ENCODE measurements around the gene SLC1A3.
A peak's percentile ranks its signal among the peaks of the same experiment; 100 is the strongest.

Gene SLC1A3

DNA sequence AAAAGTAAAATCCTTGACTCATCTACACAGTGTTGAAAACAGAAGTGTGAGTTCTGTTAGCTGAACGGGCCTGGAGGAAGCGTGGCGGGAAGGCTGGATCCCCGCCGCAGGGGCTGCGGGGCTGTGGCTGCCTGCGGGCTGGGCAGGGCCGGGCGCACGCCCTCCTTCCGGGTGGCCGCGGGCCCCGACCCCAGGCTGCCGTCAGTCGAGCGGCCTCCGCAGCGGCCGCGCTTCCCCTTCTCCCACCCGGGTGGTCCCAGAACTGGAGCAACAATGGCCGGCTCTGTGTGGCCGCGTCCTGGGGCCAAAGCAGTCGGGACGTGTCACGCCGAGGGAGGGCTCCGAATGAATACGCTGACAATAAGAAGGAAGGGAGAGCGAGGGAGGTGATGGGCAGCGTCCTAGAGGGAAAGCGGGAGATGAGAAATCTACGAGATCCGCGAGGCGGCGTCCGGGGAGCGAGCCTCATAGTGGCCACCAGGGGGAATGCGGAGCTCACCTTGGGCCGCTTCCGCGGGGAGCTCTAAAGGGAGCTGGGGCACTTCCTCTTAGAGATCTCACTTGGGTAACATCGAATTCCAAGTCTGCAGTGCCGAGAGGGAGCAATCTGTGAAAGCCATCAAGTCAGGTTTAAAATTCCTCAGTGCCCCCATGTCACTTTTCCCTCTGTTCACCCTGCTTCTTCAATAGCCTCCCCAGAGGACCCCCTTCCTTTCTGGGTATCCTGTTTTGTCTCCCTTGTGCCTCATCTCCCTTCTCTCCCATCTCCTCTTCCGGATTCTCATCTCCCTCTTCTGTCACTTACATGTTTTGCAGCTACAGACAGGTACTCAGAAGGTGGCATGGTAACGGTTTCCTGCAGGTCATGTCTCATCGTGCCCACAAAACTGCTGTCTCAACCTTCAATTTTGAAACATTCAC lies 83.9 kb downstream of the SLC1A3 start:
- DNase-seq = peak; percentile 92

DNA sequence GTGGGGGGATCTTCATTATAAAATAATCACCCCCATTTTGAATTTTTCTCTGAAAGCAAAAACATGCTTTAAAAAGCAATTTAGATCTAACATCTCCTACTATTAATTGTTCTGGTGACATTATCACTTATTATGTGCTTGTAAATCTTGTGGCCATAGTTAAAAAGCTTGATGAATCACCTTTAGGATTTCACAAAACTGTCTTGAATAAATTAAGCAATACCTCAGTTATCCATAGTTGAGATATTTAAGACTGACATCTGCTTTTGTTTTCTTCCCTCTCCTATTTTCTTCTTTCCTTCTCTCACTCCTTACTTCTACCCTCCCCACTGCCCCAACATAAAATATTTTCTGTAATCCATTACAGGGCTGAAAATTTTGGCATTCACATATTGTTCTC lies 84.8 kb downstream of the SLC1A3 start:
- no peak for DNase-seq

DNA sequence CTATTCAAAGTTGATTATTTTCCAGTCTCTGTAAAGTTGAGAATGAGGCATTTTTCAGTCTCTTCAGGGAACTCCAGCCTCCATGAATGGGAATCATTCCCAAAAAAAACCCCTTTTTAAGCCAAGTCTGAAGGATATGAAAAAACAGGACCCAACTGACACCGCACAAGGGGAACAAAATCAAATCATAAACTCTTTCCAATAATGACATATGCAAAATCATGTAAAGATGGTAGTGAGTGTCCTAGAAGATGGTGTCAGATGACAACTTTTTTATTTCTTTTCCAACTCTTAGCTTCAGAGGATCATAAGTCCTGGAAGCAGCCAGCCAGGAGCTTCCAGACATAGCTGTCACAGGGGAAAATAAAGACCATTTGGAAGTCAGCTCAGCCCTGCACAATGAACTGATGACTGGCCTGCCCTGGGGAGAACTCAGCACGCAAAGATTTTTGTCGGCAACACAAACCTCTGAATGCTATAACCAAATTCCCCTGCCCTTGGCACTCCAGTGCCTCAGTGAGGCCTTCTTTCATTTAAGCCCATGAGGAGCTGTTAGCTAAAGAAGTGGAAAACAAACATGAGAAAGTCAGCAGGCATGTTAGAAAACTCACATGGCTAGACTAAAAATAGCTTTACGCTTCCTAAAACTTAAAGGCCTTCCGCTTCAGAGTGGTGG lies 85.4 kb downstream of the SLC1A3 start:
- no peak for DNase-seq

DNA sequence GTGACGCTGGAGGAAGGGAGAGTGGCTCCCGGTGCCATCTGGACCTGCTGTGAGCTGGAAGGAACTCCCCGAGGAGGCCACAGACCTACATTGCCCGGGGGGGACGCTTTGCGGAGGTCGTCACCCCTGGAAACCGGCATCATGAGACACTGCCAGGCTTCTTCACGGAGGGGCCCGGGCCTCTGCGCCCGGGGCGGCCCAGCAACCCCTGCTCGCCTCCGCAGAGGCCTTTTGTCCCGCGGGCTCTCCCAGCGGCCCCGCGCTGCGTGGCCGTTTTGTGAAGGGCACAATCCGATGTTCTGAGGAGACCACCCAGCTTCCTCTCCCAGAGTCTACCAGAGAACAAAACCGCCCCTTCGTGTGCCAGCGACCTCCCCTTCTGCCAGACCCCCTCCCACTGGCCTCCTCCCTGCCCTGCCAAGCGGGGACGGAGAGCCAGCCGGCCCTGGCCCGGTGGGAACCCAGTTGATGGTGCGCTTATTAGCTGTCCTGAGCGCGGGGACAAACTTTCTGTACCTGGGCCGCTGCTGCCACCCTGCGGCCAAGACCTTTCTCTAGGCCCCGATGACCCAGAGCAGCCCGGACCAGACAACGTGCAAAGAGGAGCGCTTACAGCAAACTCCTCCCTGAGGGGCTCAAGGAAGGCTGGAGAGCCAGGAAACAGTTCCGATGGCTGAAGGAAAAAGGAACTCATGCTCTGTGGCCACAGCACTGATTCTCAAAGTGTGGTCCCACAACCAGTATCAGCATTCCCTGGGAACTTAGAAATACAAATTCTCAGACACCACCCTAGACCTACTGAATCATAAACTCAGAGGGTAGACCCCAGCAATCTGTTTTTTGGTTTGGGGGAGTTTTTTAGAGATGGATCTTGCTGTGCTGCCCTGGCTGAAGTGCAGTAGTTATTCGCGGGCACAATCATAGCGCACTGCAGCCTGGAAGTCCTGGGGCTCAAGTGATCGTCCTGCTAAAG lies 86.7 kb downstream of the SLC1A3 start:
- peak; percentile 57 for DNase-seq

DNA sequence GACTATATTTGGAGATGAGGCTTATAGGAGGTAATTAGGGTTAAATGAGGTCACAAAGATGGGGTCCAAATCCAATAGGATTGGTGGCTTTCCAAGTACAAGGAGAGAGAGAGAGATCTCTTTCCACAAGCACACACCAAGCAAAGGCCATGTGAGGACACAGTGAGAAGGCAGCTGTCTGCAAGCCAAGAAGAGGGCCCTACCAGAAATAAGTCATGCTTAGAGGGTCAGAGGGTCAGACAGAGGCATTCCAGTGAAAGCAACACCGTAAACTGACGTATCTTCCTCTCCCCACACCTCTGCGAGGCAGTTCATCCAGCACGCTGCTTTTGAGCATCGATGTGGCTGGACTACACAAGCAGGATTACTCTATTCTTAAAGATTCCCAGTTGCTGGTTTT lies 87.9 kb downstream of the SLC1A3 start:
- DNase-seq = no peak

DNA sequence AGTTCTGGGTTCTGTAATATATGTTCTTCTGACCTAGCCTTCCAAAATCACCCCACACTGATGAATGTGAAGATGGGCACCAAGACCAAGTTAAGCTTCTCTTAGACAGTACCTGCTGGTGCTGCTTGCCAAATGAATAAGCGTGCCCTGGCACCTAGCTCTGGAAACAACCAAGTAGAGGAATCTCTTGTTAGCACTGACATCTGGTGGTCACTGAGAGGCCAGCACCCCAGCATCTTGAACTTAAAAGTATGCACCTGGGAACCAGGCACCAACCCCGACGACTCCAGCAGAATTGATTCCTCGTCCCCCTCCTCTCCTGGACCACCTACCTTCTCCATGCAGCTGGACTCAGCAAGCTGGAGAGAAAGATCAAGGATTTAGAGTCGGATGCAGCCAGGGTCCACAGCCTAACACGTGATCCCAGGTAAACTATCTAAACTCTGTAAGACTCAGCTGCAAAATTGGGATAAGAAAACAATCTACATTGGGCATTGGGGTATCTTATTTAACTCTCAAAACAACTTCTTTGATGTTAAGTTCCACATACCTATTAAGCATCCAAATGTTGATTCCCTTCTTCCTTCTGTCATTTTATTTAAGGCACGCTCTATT lies 89.8 kb downstream of the SLC1A3 start:
- DNase-seq = peak; percentile 71

DNA sequence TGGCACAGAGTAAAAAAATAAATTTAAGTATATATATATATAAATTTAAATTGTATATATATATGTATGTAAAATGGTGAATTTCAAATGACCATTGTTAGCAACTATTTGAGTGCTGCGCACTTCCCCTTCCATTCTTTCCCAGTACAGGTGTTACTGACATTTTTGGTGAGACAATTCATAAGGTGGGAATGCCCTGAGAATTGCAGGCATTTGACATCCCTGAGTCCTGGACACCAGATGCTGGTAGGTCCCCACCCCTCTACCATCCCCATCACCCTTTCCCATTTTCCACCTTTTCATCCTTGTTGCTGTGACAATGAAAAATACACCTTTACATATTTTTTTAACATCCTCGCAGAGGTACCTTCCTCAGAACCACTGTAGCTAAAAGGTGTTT lies 91.6 kb downstream of the SLC1A3 start:
- no peak for DNase-seq

DNA sequence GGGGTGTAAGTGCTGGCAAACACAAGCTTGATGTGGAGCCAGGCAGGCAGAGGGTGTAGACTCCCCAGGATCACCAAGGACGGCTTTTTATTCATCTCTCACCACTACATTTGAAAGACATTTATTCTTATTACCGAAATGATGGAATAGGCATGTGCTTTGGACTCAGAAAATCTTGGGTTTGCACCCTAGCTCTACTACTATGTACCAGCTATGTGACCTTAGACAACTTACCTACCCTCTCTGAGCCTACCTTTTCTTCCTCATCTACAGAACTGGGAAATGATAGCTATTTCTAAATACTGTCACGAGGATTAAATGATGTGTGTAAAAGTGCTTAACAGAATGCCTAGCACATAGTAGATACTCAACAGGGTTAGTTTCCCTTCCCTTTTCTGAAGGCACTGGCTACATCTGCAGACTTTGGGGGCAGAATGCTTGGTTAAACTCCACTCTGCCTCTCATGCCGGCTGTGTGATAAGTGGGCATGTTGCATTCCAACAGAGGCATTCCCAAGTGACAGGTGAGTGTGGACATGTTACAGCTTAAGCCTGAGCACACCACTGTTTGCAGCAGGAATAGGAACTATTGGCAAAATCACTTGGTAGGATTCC lies 94.8 kb downstream of the SLC1A3 start:
- no peak for DNase-seq

DNA sequence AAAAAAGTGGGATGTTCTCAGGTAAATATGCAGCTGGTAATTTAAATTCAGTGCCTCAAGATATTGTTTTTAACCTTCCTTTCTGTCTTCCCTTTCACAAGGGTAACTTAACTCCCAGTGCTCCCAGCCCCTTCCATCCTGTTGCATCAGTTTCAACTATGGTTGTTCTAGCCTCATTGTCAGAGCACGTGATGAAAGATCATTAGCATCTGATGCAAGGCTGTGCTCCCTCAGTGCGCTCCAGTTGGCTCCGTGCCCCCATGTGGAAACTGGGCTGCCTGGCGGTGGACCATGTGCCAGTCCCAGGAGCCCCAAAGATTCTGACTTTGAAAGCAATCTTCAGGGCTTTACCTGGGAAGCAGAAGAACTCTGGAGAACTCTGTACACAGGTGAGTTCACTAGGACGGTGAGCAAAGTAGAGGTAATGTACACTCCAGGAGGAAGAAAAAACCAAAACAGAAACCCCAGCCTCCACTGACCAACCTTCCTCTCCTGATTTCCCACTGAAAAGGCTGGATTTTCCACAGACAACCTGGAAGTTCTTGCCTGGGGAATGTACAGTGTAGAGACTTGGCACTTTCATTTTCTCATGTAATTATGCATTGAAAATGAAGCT lies 96.9 kb downstream of the SLC1A3 start:
- no peak for DNase-seq

DNA sequence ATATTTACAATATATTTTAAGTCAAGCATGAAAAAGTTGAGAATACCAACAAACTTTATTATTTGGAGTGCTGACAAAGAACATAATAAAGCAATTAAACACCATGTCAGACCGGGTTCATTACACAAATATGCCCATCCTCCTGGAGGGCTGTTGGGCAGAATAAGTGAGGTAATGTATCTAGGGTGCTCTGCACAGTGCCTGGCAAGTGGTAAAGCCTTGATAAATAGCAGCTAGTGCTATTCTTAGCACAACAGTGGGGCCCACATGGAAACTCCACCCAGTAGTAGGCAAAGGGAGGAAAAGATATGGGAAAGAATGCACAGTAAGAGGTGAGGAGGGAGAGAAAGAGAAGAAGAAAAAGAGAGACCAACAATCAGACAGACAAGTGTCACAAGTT lies 97.7 kb downstream of the SLC1A3 start:
- DNase-seq = no peak

DNA sequence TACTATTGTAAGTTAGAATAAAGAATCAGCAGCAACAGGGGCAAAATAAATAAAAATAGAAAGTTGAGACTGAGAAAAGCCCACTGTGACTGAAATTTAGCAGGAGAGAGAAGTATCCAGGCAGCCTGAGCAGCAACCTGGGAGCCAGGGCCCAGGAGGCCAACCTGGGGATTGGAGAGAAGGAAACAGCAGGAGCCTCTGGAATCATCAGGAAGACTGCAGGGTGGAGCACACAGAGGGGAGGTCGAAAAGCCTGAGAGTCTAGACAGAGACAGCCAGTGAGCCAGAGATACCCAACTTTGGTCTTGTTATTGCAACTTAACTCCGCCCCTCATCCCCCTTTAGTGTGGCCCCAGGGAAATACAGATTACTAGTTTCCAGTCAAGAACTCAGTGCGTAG lies 98.6 kb downstream of the SLC1A3 start:
- no peak for DNase-seq

DNA sequence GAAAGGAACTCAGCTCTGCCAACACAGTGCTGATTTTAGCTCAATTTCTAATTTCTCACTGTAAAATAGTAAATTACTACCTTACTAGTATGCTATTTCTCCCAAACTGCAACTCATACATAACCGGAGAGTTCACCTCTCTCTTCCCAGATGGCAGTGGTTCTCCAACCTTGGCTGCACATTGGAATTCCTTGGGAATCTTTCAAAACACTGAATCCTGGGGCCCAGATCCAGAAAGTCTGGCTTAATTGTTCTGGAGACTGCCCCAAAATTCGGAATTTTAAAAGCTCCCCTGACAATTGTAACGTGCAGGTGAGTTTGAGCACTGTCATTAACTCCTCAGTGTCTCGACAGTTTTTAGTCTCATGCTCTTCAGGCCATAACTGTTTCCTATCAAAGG lies 100.3 kb downstream of the SLC1A3 start:
- no peak for DNase-seq

DNA sequence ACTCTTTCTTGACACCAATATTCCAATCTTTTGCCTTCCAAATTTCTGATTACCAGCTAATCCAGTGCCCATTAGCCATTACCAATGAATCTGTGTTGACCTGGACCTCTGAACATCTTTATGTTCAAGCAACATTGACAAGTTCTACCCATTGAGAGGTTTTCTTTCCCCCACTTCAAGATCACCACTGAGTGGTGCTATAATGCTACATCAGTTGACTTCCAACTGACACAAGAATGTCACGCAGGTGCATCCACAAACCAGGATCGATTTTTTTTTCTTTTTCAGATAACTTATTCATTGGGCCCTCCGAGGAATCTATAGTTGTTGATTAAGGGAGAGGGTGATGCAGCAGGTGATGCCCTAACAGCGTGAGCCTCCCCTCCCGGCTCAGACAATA lies 102.6 kb downstream of the SLC1A3 start:
- DNase-seq = no peak

DNA sequence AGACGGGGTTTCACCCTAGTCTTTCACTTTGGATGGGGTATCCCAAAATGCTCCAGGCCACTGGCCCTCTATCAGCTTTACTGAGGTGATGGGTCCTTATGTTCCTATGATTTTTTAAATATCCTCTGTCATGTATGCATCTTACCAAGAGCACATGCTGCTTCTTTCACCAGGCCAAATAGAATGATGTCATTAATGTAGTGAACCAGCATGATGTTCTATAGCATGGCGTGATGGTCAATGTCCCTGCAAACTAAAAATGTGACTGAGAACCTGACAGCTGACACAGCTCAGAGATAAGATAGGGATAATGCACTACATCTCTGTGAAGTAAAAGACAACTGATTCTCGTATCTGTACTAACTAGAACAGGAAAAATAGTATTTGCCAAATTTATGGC lies 103.6 kb downstream of the SLC1A3 start:
- DNase-seq = no peak

DNA sequence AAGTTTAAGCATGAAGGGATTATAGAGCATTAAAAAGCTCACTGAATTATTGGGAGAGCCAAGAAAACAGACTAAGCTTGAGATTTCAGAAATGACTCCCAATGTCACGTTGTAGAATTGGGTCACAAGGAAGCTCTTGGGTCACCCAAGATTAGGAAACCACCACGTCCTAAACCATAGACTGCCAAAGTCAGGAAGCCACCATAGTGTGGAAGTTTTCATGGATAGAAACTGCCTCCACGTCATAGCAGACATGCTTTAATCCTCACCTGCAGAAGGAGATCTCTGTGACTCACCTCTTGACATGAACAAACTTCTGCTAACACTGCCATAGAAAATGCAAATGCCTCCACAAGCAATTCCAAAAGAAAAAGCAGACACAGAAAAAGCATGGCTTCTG lies 106.3 kb downstream of the SLC1A3 start:
- DNase-seq = no peak

DNA sequence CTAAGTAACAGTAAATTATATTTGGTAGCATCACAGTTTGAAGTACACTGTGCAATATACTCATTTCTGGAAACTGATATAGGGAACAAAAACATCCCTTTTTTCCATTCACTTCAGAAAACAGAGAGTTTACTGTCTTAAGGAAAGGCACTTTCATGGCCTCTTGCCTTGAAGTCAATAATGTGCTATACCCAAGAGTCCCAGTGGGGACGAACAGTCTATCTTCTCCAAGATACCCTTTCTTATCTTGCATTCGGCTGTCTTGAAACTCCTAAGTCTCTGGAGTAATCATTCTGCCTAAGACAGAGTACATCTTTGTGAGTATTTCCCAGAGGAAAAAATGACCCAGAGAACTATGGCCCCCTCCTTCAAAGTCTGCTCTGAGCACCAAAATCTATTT lies 107.1 kb downstream of the SLC1A3 start:
- no peak for DNase-seq

DNA sequence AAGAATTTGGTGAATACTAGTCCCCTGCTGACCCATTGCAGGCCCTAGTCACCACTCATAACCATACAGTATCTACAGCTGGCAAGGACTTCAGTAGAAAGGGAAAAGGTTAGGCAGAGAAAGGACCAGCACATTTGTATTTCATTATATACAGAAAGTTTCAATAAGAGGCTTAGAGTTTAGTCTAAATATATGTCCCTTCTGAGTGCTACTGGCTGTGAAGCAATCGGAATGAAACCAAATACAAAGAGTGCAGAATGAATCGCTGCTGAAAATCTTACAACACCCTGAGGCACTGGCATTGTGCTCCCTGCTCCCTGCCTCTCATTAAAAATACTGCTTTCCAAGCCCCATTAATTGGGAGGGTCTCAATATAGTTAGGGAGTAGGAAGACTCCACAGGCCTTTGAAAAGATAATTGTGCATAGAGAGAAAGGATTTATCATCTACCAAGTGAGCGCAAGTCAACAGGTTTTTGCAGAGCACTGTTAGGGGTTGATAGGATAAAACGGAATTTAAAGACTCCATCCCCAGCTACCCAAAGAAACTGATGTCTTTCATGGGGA lies 110.8 kb downstream of the SLC1A3 start:
- DNase-seq = no peak

DNA sequence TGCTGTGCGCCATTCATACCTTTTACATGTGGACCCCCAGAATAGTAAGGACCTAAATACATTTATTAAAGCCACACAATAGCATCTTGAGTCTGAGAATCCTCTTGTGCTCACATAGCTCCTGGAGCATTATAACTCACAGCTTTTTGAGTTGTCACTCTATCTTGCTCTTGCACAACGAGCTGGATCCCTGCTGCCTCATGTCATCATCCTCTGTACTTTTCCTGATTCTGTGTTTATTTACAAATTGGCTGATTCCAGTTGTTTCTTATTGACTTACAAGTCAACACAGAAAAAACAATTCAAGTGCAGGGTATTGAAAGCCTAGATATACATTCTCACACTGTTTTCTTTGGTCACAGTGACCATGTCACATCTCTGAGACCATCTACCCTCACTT lies 112.9 kb downstream of the SLC1A3 start:
- DNase-seq = no peak

DNA sequence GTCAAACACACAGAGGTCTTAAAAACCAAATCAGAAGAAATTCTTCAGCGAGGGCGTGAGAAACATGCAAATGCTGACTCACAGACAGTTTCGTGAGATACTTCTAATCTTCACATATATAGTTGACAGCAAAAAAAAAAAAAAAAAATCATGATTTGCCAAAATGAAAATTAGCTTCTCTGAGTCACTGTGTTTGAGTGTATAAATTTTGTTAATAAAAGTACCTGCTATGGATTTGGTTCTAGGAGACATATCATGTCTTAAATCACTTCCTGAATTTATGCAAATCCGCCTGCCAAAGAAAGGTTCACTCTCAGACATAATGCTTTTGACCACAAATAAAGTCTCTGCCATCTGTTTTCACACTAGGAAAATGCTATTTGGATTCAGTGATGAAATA lies 114.3 kb downstream of the SLC1A3 start:
- DNase-seq = peak; percentile 95

DNA sequence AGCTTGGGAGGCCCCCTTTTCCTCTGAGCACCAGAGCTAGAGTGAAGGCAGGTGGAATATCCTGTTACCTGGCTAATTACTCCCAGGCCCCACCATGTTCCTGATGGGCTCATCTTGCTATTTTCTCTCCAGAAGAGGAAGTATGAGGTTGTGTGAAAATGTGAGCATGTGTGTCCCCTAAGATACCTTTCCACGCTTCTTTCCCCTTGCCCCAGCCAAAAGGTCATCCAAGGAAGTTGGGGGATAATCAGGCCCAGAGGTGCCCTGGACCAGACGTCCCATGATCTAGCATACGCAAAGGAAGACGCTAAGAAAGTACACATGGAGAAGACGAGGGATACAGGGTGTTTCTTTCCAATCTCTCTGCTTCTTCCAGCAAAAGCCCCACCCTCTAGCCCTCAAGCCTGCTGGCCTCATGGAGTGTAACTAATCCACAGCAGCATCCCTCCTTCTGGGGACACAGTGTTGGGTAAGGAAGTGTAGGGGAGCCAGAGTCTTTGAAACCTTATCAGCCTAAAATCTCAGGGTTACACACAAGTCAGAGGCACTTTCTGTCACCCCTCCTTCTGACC lies 115.3 kb downstream of the SLC1A3 start:
- DNase-seq = no peak

DNA sequence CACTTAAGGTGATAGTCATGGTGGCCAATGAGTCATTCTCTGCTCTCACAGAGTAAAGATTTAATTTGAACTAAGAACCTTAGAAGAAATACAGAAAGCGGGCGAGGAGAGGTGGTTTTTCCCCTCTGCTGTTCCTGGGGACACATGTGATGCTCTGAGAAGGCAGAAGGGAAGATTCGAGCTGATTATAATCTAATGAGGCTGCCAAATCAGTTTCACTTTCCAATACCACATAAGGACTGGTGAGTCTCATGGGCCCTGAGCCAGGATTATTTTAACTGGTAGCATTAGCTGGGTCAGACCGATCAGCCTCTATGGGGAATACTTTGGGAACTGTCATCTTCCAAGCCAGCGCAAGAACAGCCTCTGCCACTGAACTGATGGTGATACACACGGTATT lies 116.5 kb downstream of the SLC1A3 start:
- no peak for DNase-seq

Measured in NCI-H526 treated with DMSO at 0.1 percent for 48 hours (cell line).